ENCODE results near the gene TF.

GRCh38 chr3:133754973-133755828, 9.0 kb downstream of the TF start:
- TF ChIP-seq POLR2AphosphoS5 (IDR thresholded peaks at IDR 0.05; ENCODE audit: low read depth, low read length) (no peak), REST (IDR thresholded peaks at IDR 0.05; ENCODE audit: insufficient read depth in 1 of 2, low read depth in 2 of 2, low read length in 2 of 2) (no peak), SIN3A (IDR thresholded peaks at IDR 0.05; ENCODE audit: borderline replicate concordance, insufficient read depth, low read length) (no peak), FOXP2 (optimal IDR thresholded peaks at IDR 0.05; ENCODE audit: borderline replicate concordance, extremely low read depth, extremely low read length, insufficient read depth) (no peak)

Measured in PFSK-1 (cell line).